ENCODE data around the gene ZNG1C.
"Not testable (repeated sequence)": the region's sequence is repeated elsewhere in the genome, so short reads cannot be mapped to it uniquely, and the experiment has no call there.

The ZNG1C gene

GRCh38 chr9:68343992-68344391 is 102.2 kb downstream of the ZNG1C start:
- DNase-seq: not testable (repeated sequence)
